Bone marrow (tissue), 2 donors: ENCODE measurements around the gene RBM28.

ENCODE experiments used
- DNase-seq, 2 donors: peaks; one replicate each; lab custom pipeline; 2025; lab: John Stamatoyannopoulos, UW

Gene RBM28

GRCh38 chr7:128262273-128263028, 81.3 kb downstream of the RBM28 start:
- no peak for DNase-seq

- DNase-seq: no peak
These were observed 83.5 kb downstream of the RBM28 start for GRCh38 chr7:128260069-128260795.

- DNase-seq: no peak
These were observed 84.3 kb downstream of the RBM28 start for GRCh38 chr7:128259131-128260061.

- DNase-seq: no peak
These were observed 86.2 kb downstream of the RBM28 start for GRCh38 chr7:128257458-128257857.

GRCh38 chr7:128255271-128255670, 88.4 kb downstream of the RBM28 start:
- no peak for DNase-seq

GRCh38 chr7:128254470-128254869, 89.2 kb downstream of the RBM28 start:
- no peak for DNase-seq

- no peak for DNase-seq
These were observed 90.0 kb downstream of the RBM28 start for GRCh38 chr7:128253701-128254100.

- no peak for DNase-seq
These were observed 92.4 kb downstream of the RBM28 start for GRCh38 chr7:128251337-128251736.
